Karpas-422 (cell line): ENCODE results near the gene MYCBPAP. TPM values are rescaled to one million over a fixed set of nuclear protein-coding genes. Genes with fewer than 3 reads are reported as not detected.

Experiments used
- DNase-seq: peaks from one replicate; pipeline ENCODE4 v3.0.0-alpha.2; 2015
- H2AFZ ChIP-seq: fragments of 200-600 bp; sonication (generic); 2 replicates; pipeline ENCODE4 v1.6.1; 2014; ENCODE audit warnings: antibody characterized with exemption, low read length, mixed read lengths
- H3K27ac ChIP-seq: fragments of 200-600 bp; sonication (generic); 2 replicates; pipeline ENCODE4 v1.5.1; 2014; ENCODE audit warnings: mild to moderate bottlenecking, low read length, moderate library complexity
- H3K27me3 ChIP-seq: fragments of 200-600 bp; sonication (generic); 2 replicates; pipeline ENCODE4 v1.6.1; 2014; ENCODE audit warnings: low read length, mixed read lengths
- H3K36me3 ChIP-seq: fragments of 200-600 bp; sonication (generic); 2 replicates; pipeline ENCODE4 v1.6.1; 2014; ENCODE audit warnings: low read length, mixed read lengths; ENCODE audit not compliant: insufficient read depth
- H3K4me1 ChIP-seq: fragments of 200-600 bp; sonication (generic); 2 replicates; pipeline ENCODE4 v1.6.1; 2014; ENCODE audit warnings: mild to moderate bottlenecking, low read length, mixed read lengths
- H3K4me2 ChIP-seq: fragments of 200-600 bp; sonication (generic); 2 replicates; pipeline ENCODE4 v1.6.1; 2014; ENCODE audit warnings: low read length, low read depth, mild to moderate bottlenecking; ENCODE audit not compliant: poor library complexity, severe bottlenecking
- H3K4me3 ChIP-seq: fragments of 200-600 bp; sonication (generic); 2 replicates; pipeline ENCODE4 v1.5.1; 2014; ENCODE audit warnings: mild to moderate bottlenecking, antibody characterized with exemption, low read length, mixed read lengths
- H3K79me2 ChIP-seq: fragments of 200-600 bp; sonication (generic); 2 replicates; pipeline ENCODE4 v1.6.1; 2014; ENCODE audit warnings: mild to moderate bottlenecking, low read length, mixed read lengths
- H3K9ac ChIP-seq: fragments of 200-600 bp; sonication (generic); 2 replicates; pipeline ENCODE4 v1.6.0; 2014; ENCODE audit warnings: low read length
- H3K9me2 ChIP-seq: fragments of 200-600 bp; sonication (generic), shearing (Covaris generic); replicated peaks from 2 replicates; pipeline ENCODE4 v1.6.0; 2014; ENCODE audit warnings: mild to moderate bottlenecking, low read length, moderate library complexity; ENCODE audit not compliant: insufficient read depth
- H3K9me3 ChIP-seq: fragments of 300-700, 200-600 bp; sonication (generic); 2 replicates; pipeline ENCODE4 v1.6.1; 2014; ENCODE audit warnings: low read length, mixed read lengths
- H4K20me1 ChIP-seq: fragments of 200-600 bp; sonication (generic); 2 replicates; pipeline ENCODE4 v1.6.1; 2014; ENCODE audit warnings: mild to moderate bottlenecking, antibody characterized with exemption, low read length, low read depth; ENCODE audit not compliant: insufficient read depth
- total RNA-seq: library from RNA; depleted of rRNA; stranded (reverse); fragments of >200 nt; shearing (Covaris generic); gene quantifications from 2 replicates; pipeline ENCODE4 v1.2.3, GENCODE V29; 2014; ENCODE audit warnings: low replicate concordance

The MYCBPAP gene
- total RNA-seq, 1 experiment from 2014 or later = 2.0 TPM

- no peak overlapping the region for H3K9ac ChIP-seq
- no peaks in the 10 kb centered on the region for H4K20me1 ChIP-seq
- H3K9me2 ChIP-seq = no peaks in the 10 kb centered on the region
- DNase-seq = no peak
- H3K4me3 ChIP-seq = no peak overlapping the region
- no peak overlapping the region for H2AFZ ChIP-seq
- peaks cover 6% of the 10 kb centered on the region; the same call in 1 of the 2 replicates for H3K79me2 ChIP-seq
- H3K4me2 ChIP-seq = no peak overlapping the region
- no peaks in the 10 kb centered on the region for H3K27me3 ChIP-seq
- H3K9me3 ChIP-seq = no peaks in the 10 kb centered on the region
- H3K4me1 ChIP-seq = peaks cover 12% of the 10 kb centered on the region
- H3K27ac ChIP-seq = no peak overlapping the region
- no peaks in the 10 kb centered on the region for H3K36me3 ChIP-seq
These were observed 41.2 kb downstream of the MYCBPAP start for GRCh38 chr17:50549256-50549941.

GRCh38 chr17:50549969-50550368 is 41.7 kb downstream of the MYCBPAP start:
- Histone ChIP-seq H3K4me3 (no peak overlapping the region), H3K4me1 (peaks cover 12% of the 10 kb centered on the region), H3K9me3 (no peaks in the 10 kb centered on the region), H3K36me3 (no peaks in the 10 kb centered on the region), H3K27me3 (no peaks in the 10 kb centered on the region), H4K20me1 (no peaks in the 10 kb centered on the region), H3K9ac (no peak overlapping the region), H3K4me2 (no peak overlapping the region), H2AFZ (no peak overlapping the region), H3K27ac (no peak overlapping the region), H3K9me2 (no peaks in the 10 kb centered on the region), H3K79me2 (peaks cover 6% of the 10 kb centered on the region; the same call in 1 of the 2 replicates)
- DNase-seq = no peak

GRCh38 chr17:50550661-50551432 is 42.6 kb downstream of the MYCBPAP start:
- no peaks in the 10 kb centered on the region for H4K20me1 ChIP-seq
- no peak overlapping the region for H3K4me3 ChIP-seq
- no peaks in the 10 kb centered on the region for H3K36me3 ChIP-seq
- H2AFZ ChIP-seq = no peak overlapping the region
- no peak overlapping the region for H3K4me2 ChIP-seq
- peaks cover 12% of the 10 kb centered on the region for H3K4me1 ChIP-seq
- H3K27ac ChIP-seq = no peak overlapping the region
- peaks cover 6% of the 10 kb centered on the region; the same call in 1 of the 2 replicates for H3K79me2 ChIP-seq
- no peak overlapping the region for H3K9ac ChIP-seq
- DNase-seq = peak; percentile 81
- no peaks in the 10 kb centered on the region for H3K27me3 ChIP-seq
- H3K9me2 ChIP-seq = no peaks in the 10 kb centered on the region
- H3K9me3 ChIP-seq = no peaks in the 10 kb centered on the region

GRCh38 chr17:50551433-50551815 is 43.2 kb downstream of the MYCBPAP start:
- Histone ChIP-seq H3K9me3 (no peaks in the 10 kb centered on the region), H3K27ac (no peak overlapping the region), H3K4me3 (no peak overlapping the region), H2AFZ (no peak overlapping the region), H3K4me2 (no peak overlapping the region), H4K20me1 (no peaks in the 10 kb centered on the region), H3K36me3 (no peaks in the 10 kb centered on the region), H3K79me2 (peaks cover 6% of the 10 kb centered on the region; the same call in 1 of the 2 replicates), H3K27me3 (no peaks in the 10 kb centered on the region), H3K9ac (no peak overlapping the region), H3K4me1 (peaks cover 12% of the 10 kb centered on the region), H3K9me2 (no peaks in the 10 kb centered on the region)
- no peak for DNase-seq

GRCh38 chr17:50551884-50552283 is 43.6 kb downstream of the MYCBPAP start:
- Histone ChIP-seq H3K79me2 (peaks cover 6% of the 10 kb centered on the region; the same call in 1 of the 2 replicates), H3K36me3 (no peaks in the 10 kb centered on the region), H3K27ac (no peak overlapping the region), H3K27me3 (no peaks in the 10 kb centered on the region), H3K4me1 (peaks cover 12% of the 10 kb centered on the region), H3K4me2 (no peak overlapping the region), H3K9ac (no peak overlapping the region), H3K9me3 (no peaks in the 10 kb centered on the region), H2AFZ (no peak overlapping the region), H4K20me1 (no peaks in the 10 kb centered on the region), H3K4me3 (no peak overlapping the region), H3K9me2 (no peaks in the 10 kb centered on the region)
- DNase-seq = no peak

- H3K4me3 ChIP-seq = no peak overlapping the region
- H3K9me2 ChIP-seq = no peaks in the 10 kb centered on the region
- no peaks in the 10 kb centered on the region for H3K36me3 ChIP-seq
- H3K9me3 ChIP-seq = no peaks in the 10 kb centered on the region
- no peak overlapping the region for H3K4me2 ChIP-seq
- no peak overlapping the region for H2AFZ ChIP-seq
- H3K27me3 ChIP-seq = no peaks in the 10 kb centered on the region
- DNase-seq = no peak
- H3K4me1 ChIP-seq = no peaks in the 10 kb centered on the region; the same call in none of the 2 replicates
- H3K27ac ChIP-seq = no peak overlapping the region
- no peaks in the 10 kb centered on the region for H3K79me2 ChIP-seq
- H3K9ac ChIP-seq = no peak overlapping the region
- no peaks in the 10 kb centered on the region for H4K20me1 ChIP-seq
These were observed 46.0 kb downstream of the MYCBPAP start for GRCh38 chr17:50554201-50554600.

GRCh38 chr17:50556803-50557202 is 48.6 kb downstream of the MYCBPAP start:
- no peak overlapping the region for H3K27ac ChIP-seq
- no peak overlapping the region for H3K9ac ChIP-seq
- no peaks in the 10 kb centered on the region for H3K27me3 ChIP-seq
- no peaks in the 10 kb centered on the region for H3K36me3 ChIP-seq
- H3K9me3 ChIP-seq = no peaks in the 10 kb centered on the region
- H3K4me1 ChIP-seq = peaks cover 4% of the 10 kb centered on the region
- H2AFZ ChIP-seq = no peak overlapping the region
- H3K4me3 ChIP-seq = no peak overlapping the region
- no peak overlapping the region for H3K4me2 ChIP-seq
- H3K79me2 ChIP-seq = no peaks in the 10 kb centered on the region
- H3K9me2 ChIP-seq = no peaks in the 10 kb centered on the region
- DNase-seq = no peak
- H4K20me1 ChIP-seq = peaks cover 7% of the 10 kb centered on the region; the same call in 1 of the 2 replicates

GRCh38 chr17:50557630-50558029 is 49.4 kb downstream of the MYCBPAP start:
- Histone ChIP-seq H3K79me2 (no peaks in the 10 kb centered on the region), H3K9me3 (no peaks in the 10 kb centered on the region), H3K9me2 (no peaks in the 10 kb centered on the region), H4K20me1 (peaks cover 7% of the 10 kb centered on the region; the same call in 1 of the 2 replicates), H3K9ac (no peak overlapping the region), H3K27me3 (no peaks in the 10 kb centered on the region), H3K4me1 (peaks cover 4% of the 10 kb centered on the region), H2AFZ (no peak overlapping the region), H3K4me2 (no peak overlapping the region), H3K36me3 (no peaks in the 10 kb centered on the region), H3K27ac (no peak overlapping the region), H3K4me3 (no peak overlapping the region)
- no peak for DNase-seq
